HepG2 (cell line): ENCODE results near the gene FLYWCH1. TPM values are rescaled to one million over a fixed set of nuclear protein-coding genes. Genes with fewer than 3 reads are reported as not detected.

ENCODE experiments used
- ATAC-seq: fragments of 200-7000 bp; cut with Tn5 transposase; 3 replicates; pipeline ENCODE4 v1.9.1; 2020; ENCODE audit warnings: mild to moderate bottlenecking, moderate library complexity
- BruUV-seq: library from RNA; stranded (reverse); fragments of 400-500 nt; replicated peaks from 2 replicates; lab custom pipeline; 2021; lab: Mats Ljungman, UMichigan
- CTCF ChIA-PET: fragments of 300-600 bp; formaldehyde crosslinking; extraction: SDS; loops from one replicate; lab custom pipeline; 2021; ENCODE audit warnings: low total read pairs, inconsistent platforms, low intra/inter-chr PET ratio; lab: Yijun Ruan, JAX
- POLR2A ChIA-PET: fragments of 350-600 bp; sonication (Branson Sonifier 250); formaldehyde crosslinking; loops from one replicate; lab custom pipeline; 2020; ENCODE audit warnings: antibody characterized with exemption, inconsistent platforms; lab: Yijun Ruan, JAX
- DNase-seq: peaks from one replicate; pipeline ENCODE4 v3.0.0-alpha.2; 2015; ENCODE audit warnings: low spot score
- FAIRE-seq: peaks from 3 replicates; lab custom pipeline; 2011; peaks lifted over from hg19 to GRCh38; lab: Jason Lieb, UNC
- H2AFZ ChIP-seq: one replicate; pipeline ENCODE4 v1.6.1; 2011; ENCODE audit warnings: low read length, inconsistent platforms
- H3K27ac ChIP-seq: fragments of 300-600 bp; 3 replicates; pipeline ENCODE4 v1.8.0; 2011; ENCODE audit warnings: mixed run types, mild to moderate bottlenecking, mixed read lengths, low read length, inconsistent platforms; ENCODE audit not compliant: insufficient read depth; ENCODE audit errors: extremely low read length
- H3K27me3 ChIP-seq, 2 experiments: fragments of 200-600 bp in 1 of 2; 2 replicates in 1 of 2; 3 replicates in 1 of 2; pipeline versions ENCODE4 v1.6.0 to v1.8.0; 2011; ENCODE audit warnings: low read length in 2 of 2, mild to moderate bottlenecking in 2 of 2, moderate library complexity in 2 of 2, inconsistent platforms in 1 of 2; ENCODE audit not compliant: insufficient read depth in 2 of 2, control insufficient read depth in 1 of 2
- H3K36me3 ChIP-seq, 2 experiments: fragments of 200-600 bp in 1 of 2; replicated peaks in 1 of 2; 2 replicates in 1 of 2; 3 replicates in 1 of 2; pipeline versions ENCODE4 v1.5.1 to v1.8.0; 2011; ENCODE audit warnings: low read length in 2 of 2, inconsistent platforms in 1 of 2; ENCODE audit not compliant: insufficient read depth in 2 of 2, control insufficient read depth in 1 of 2
- H3K4me1 ChIP-seq: 2 replicates; pipeline ENCODE4 v1.5.1; 2012; ENCODE audit warnings: low read length, inconsistent platforms; ENCODE audit not compliant: insufficient read depth
- H3K4me2 ChIP-seq: 2 replicates; pipeline ENCODE4 v1.6.0; 2011; ENCODE audit warnings: low read depth, low read length, inconsistent platforms
- H3K4me3 ChIP-seq, 3 experiments: fragments of 200-600 bp in 1 of 3; sonication (generic), shearing (Covaris generic) in 1 of 3; replicated peaks in 1 of 3; 2 replicates each; pipeline ENCODE4 v1.5.1; 2011 to 2016; ENCODE audit warnings: low read length in 3 of 3, inconsistent platforms in 2 of 3, low read depth in 2 of 3, mild to moderate bottlenecking in 2 of 3, control low read depth in 1 of 3, mixed read lengths in 1 of 3; ENCODE audit not compliant: insufficient read depth in 1 of 3
- H3K79me2 ChIP-seq: one replicate; pipeline ENCODE4 v1.6.1; 2011; ENCODE audit warnings: low read length, inconsistent platforms; ENCODE audit not compliant: insufficient read depth
- H3K9ac ChIP-seq: 2 replicates; pipeline ENCODE4 v1.6.0; 2011; ENCODE audit warnings: mild to moderate bottlenecking, low read depth, low read length, inconsistent platforms; ENCODE audit not compliant: insufficient read depth
- H3K9me3 ChIP-seq: 2 replicates; pipeline ENCODE4 v1.5.1; 2012; ENCODE audit warnings: mild to moderate bottlenecking, low read length
- H4K20me1 ChIP-seq: 2 replicates; pipeline ENCODE4 v1.6.0; 2011; ENCODE audit warnings: inconsistent platforms, mild to moderate bottlenecking, low read length, moderate library complexity; ENCODE audit not compliant: insufficient read depth
- CENPT ChIP-seq: sonication (generic); formaldehyde crosslinking; IDR thresholded peaks from 2 replicates; pipeline ENCODE4 v1.8.0; 2022; ENCODE audit warnings: low read depth, mild to moderate bottlenecking, moderate library complexity, missing genetic modification reagents
- GATAD2A ChIP-seq: IDR thresholded peaks from 2 replicates; pipeline ENCODE4 v1.6.1; 2016
- HES4 ChIP-seq: sonication (generic); formaldehyde crosslinking; IDR thresholded peaks from 2 replicates; pipeline ENCODE4 v1.9.0; 2021; ENCODE audit warnings: mild to moderate bottlenecking, missing genetic modification reagents, borderline replicate concordance
- HOXD1 ChIP-seq: sonication (generic); formaldehyde crosslinking; IDR thresholded peaks from 2 replicates; pipeline ENCODE4 v1.5.0; 2020; ENCODE audit warnings: missing genetic modification reagents
- MATR3 ChIP-seq: sonication (generic); formaldehyde crosslinking; IDR thresholded peaks from 2 replicates; pipeline ENCODE4 v1.4.0; 2020; ENCODE audit warnings: missing genetic modification reagents
- POLR2G ChIP-seq: fragments of 200-400 bp; formaldehyde crosslinking; IDR thresholded peaks from 2 replicates; pipeline ENCODE4 v1.6.1; 2018; ENCODE audit warnings: mild to moderate bottlenecking, low read depth, low read length, moderate library complexity
- SMYD3 ChIP-seq: sonication (generic); formaldehyde crosslinking; IDR thresholded peaks from 2 replicates; pipeline ENCODE4 v1.8.1; 2023; ENCODE audit warnings: mild to moderate bottlenecking, missing genetic modification reagents
- ZNF496 ChIP-seq: sonication (generic); formaldehyde crosslinking; IDR thresholded peaks from 2 replicates; pipeline ENCODE4 v1.8.1; 2023; ENCODE audit warnings: mild to moderate bottlenecking, moderate library complexity, missing genetic modification reagents; ENCODE audit not compliant: insufficient replicate concordance
- ZNF747 ChIP-seq: sonication (generic); formaldehyde crosslinking; IDR thresholded peaks from 2 replicates; pipeline ENCODE4 v1.8.1; 2023; ENCODE audit warnings: missing genetic modification reagents, mild to moderate bottlenecking, borderline replicate concordance
- WGBS: methylation state at CpG from one replicate; pipeline ENCODE4 v1.1.6; 2017; ENCODE audit warnings: low lambda C conversion rate; 5-methylcytosine and 5-hydroxymethylcytosine counted together
- in situ Hi-C: cut with HindIII; loops from 2 replicates; pipeline ENCODE4 v1.10.0; 2017; ENCODE audit warnings: low pct_unique_long_range_greater_than_20kb; ENCODE audit not compliant: extremely low pct_ligation_motif_present
- intact Hi-C: fragments of 100-400 bp; cut with micrococcal nuclease; formaldehyde crosslinking; loops from one replicate; pipeline ENCODE4 v1.10.0; 2022; ENCODE audit not compliant: unreplicated experiment
- polyA plus RNA-seq, 8 experiments: library from polyadenylated mRNA; depleted of rRNA in 3 of 8; stranded (reverse) in 7 of 8; unstranded in 1 of 8; fragments of >200 nt; fragmentation: Illumina TruSeq in 4 of 8; extraction: Trizol in 4 of 8; gene quantifications; 2 replicates each; pipeline versions ENCODE4 v1.2.1 to v1.2.3, GENCODE V29; 2011 to 2016; ENCODE audit warnings: low read depth in 4 of 8, missing spikeins in 1 of 8, mixed read lengths in 1 of 8; ENCODE audit not compliant: insufficient read depth in 1 of 8
- total RNA-seq, 5 experiments: library from RNA; depleted of rRNA; stranded (reverse); fragments of >200 nt; fragmentation: Illumina TruSeq; extraction: Trizol; gene quantifications; 2 replicates each; pipeline ENCODE4 v1.2.3, GENCODE V29; 2016; ENCODE audit warnings: low read depth in 1 of 5
- TF ChIP-seq, protein P1 (sequence below), 2 experiments: fragments of 450-650 bp in 1 of 2; sonication (generic) in 1 of 2; formaldehyde crosslinking in 1 of 2; IDR thresholded peaks; 2 replicates each; pipeline versions ENCODE4 v1.6.1 to v1.8.0; 2016 to 2022; ENCODE audit warnings: antibody characterized with exemption in 1 of 2, mild to moderate bottlenecking in 1 of 2, missing genetic modification reagents in 1 of 2

Gene FLYWCH1
- total and polyA plus RNA-seq, 2 of the 13 experiments (the other 11 are each of a cell fraction or from before 2014, with no cell fraction given), result 7.3 to 12.4 TPM

GRCh38 chr16:2933701-2934100 lies 22.0 kb downstream of the FLYWCH1 start:
- no peaks in the 10 kb centered on the region for H3K27me3 ChIP-seq
- no peak for TF ChIP-seq GATAD2A (CRISPR knock-in tag)
- TF ChIP-seq HES4 (CRISPR knock-in tag), result no peak
- TF ChIP-seq POLR2G, result no peak
- no peak for DNase-seq
- intact Hi-C loops, result no loop called here
- H3K36me3 ChIP-seq, result peaks cover 10 to 19% of the 10 kb centered on the region in 2 experiments; a peak in 3 of 5 replicates
- FAIRE-seq, result no peak
- no peak for ATAC-seq
- no peaks in the 10 kb centered on the region for H3K9me3 ChIP-seq
- H3K79me2 ChIP-seq, result no peaks in the 10 kb centered on the region
- no peak overlapping the region for H3K9ac ChIP-seq
- no peak overlapping the region for H3K4me2 ChIP-seq
- in situ Hi-C loops, result no loop called here
- no peak overlapping the region for H3K4me3 ChIP-seq
- POLR2A ChIA-PET, result no interaction called here
- no peaks in the 10 kb centered on the region for H4K20me1 ChIP-seq
- BruUV-seq, result no TSS peak
- no peak overlapping the region for H2AFZ ChIP-seq
- 88% methylated on average over 3 of the region's 22 CpGs for WGBS
- no peaks in the 10 kb centered on the region for H3K4me1 ChIP-seq
- no peak overlapping the region for H3K27ac ChIP-seq
- CTCF ChIA-PET, result no interaction called here

DNA sequence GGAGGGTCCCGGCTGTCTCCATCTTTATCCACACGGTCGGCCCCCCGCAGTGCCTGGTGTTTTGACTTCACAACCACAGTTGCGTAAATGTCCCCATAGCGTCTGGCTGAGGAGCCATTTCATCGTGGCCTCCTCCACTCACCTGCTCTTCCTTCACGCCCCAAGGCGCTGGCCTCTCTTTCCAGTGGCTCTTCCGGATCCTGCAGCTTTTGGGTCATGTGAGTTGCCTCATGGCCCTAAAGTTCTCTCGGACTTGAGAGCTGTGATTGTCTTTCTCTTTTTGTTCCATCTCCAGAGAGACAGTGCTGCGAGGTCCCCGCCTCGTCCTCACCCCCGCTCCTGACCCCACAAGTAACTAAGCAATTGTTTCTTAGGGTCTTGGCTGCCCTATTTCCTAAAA lies 22.7 kb downstream of the FLYWCH1 start:
- no TSS peak for BruUV-seq
- Histone ChIP-seq H3K4me2 (no peak overlapping the region), H3K9me3 (no peaks in the 10 kb centered on the region), H3K27ac (no peak overlapping the region), H3K27me3 (no peaks in the 10 kb centered on the region), H4K20me1 (no peaks in the 10 kb centered on the region), H3K4me1 (no peaks in the 10 kb centered on the region), H3K36me3 (peaks cover 10 to 22% of the 10 kb centered on the region in 2 experiments; a peak in 4 of 5 replicates), H3K4me3 (no peak overlapping the region), H2AFZ (no peak overlapping the region), H3K79me2 (no peaks in the 10 kb centered on the region), H3K9ac (no peak overlapping the region)
- in situ Hi-C loops (no loop called here), intact Hi-C loops (no loop called here)
- ChIA-PET CTCF (no interaction called here), POLR2A (no interaction called here)
- 96% methylated on average over 15 of the region's 15 CpGs for WGBS
- no peak for DNase-seq
- no peak for FAIRE-seq
- ATAC-seq, result no peak
- TF ChIP-seq CENPT (CRISPR knock-in tag), result no peak
- no peak for TF ChIP-seq ZNF747 (CRISPR knock-in tag)
- no peak for TF ChIP-seq HOXD1 (CRISPR knock-in tag)
- TF ChIP-seq SMYD3, result no peak
- no peak for TF ChIP-seq ZNF496 (CRISPR knock-in tag)
- TF ChIP-seq, protein P1, sequence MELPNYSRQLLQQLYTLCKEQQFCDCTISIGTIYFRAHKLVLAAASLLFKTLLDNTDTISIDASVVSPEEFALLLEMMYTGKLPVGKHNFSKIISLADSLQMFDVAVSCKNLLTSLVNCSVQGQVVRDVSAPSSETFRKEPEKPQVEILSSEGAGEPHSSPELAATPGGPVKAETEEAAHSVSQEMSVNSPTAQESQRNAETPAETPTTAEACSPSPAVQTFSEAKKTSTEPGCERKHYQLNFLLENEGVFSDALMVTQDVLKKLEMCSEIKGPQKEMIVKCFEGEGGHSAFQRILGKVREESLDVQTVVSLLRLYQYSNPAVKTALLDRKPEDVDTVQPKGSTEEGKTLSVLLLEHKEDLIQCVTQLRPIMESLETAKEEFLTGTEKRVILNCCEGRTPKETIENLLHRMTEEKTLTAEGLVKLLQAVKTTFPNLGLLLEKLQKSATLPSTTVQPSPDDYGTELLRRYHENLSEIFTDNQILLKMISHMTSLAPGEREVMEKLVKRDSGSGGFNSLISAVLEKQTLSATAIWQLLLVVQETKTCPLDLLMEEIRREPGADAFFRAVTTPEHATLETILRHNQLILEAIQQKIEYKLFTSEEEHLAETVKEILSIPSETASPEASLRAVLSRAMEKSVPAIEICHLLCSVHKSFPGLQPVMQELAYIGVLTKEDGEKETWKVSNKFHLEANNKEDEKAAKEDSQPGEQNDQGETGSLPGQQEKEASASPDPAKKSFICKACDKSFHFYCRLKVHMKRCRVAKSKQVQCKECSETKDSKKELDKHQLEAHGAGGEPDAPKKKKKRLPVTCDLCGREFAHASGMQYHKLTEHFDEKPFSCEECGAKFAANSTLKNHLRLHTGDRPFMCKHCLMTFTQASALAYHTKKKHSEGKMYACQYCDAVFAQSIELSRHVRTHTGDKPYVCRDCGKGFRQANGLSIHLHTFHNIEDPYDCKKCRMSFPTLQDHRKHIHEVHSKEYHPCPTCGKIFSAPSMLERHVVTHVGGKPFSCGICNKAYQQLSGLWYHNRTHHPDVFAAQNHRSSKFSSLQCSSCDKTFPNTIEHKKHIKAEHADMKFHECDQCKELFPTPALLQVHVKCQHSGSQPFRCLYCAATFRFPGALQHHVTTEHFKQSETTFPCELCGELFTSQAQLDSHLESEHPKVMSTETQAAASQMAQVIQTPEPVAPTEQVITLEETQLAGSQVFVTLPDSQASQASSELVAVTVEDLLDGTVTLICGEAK (IDR thresholded peaks at IDR 0.05), result no peak
- TF ChIP-seq, protein P1 (CRISPR knock-in tag; IDR thresholded peaks at IDR 0.05), result no peak
- no peak for TF ChIP-seq MATR3
